ENCODE data around the gene MAPK12. TPM values are rescaled to one million over a fixed set of nuclear protein-coding genes. Genes with fewer than 3 reads are reported as not detected.

The MAPK12 gene
- total and polyA plus RNA-seq, 12 donors = 10.6 to 23.0 (median 16.1) TPM

- no peak overlapping the region for H3K27ac ChIP-seq
- DNase-seq (no peak), ATAC-seq (no peak)
- no peaks in the 10 kb centered on the region for H3K27me3 ChIP-seq
- peaks cover 0 to 31% (median 0%) of the 10 kb centered on the region in 9 donors for H3K36me3 ChIP-seq
- H3K4me1 ChIP-seq = peaks cover 23 to 61% (median 48%) of the 10 kb centered on the region in 9 donors
- 90 to 91% methylated on average over 29 of the region's 29 CpGs for whole genome bisulfite sequencing, 2 donors
- no peaks in the 10 kb centered on the region for H3K9me3 ChIP-seq
- TF ChIP-seq CTCF (IDR thresholded peaks at IDR 0.05) = no peak
- intact Hi-C loops (cut with DNase I) = loop anchor here in 5 of 10 donors (10.0 kb wide), 2 partner anchors 256 to 276 kb away; partner anchors contain the start of genes LMF2 (in 4 of the 5), NCAPH2 (in 4 of the 5) and SCO2 (in 1 of the 5)
- no peak overlapping the region for H3K4me3 ChIP-seq
These were observed 13.0 kb downstream of the MAPK12 start for GRCh38 chr22:50248196-50249081.

GRCh38 chr22:50247748-50248147, 13.7 kb downstream of the MAPK12 start:
- no peak overlapping the region for H3K4me3 ChIP-seq
- no peaks in the 10 kb centered on the region for H3K27me3 ChIP-seq
- H3K9me3 ChIP-seq = no peaks in the 10 kb centered on the region
- H3K4me1 ChIP-seq = peaks cover 30 to 68% (median 55%) of the 10 kb centered on the region in 9 donors
- DNase-seq (no peak), ATAC-seq (no peak)
- intact Hi-C loops (cut with DNase I) = loop anchor here in 5 of 10 donors (10.0 kb wide), 2 partner anchors 257 to 277 kb away; partner anchors contain the start of genes LMF2 (in 4 of the 5), NCAPH2 (in 4 of the 5) and SCO2 (in 1 of the 5)
- H3K36me3 ChIP-seq = peaks cover 0 to 31% (median 0%) of the 10 kb centered on the region in 9 donors
- 46 to 47% methylated on average over 16 of the region's 16 CpGs for WGBS, 2 donors
- TF ChIP-seq CTCF (IDR thresholded peaks at IDR 0.05) = no peak
- H3K27ac ChIP-seq = no peak overlapping the region

GRCh38 chr22:50246242-50247175, 15.0 kb downstream of the MAPK12 start:
- ATAC-seq (no peak), DNase-seq (no peak)
- H3K36me3 ChIP-seq = peaks cover 0 to 31% (median 0%) of the 10 kb centered on the region in 9 donors
- no peak for TF ChIP-seq CTCF (IDR thresholded peaks at IDR 0.05)
- 82 to 90% methylated on average over 20 of the region's 20 CpGs for WGBS, 2 donors
- peak overlapping the region in 3 of 10 donors; percentile 68 to 100 (median 77) for H3K4me3 ChIP-seq
- H3K27me3 ChIP-seq = no peaks in the 10 kb centered on the region
- no peak overlapping the region for H3K27ac ChIP-seq
- H3K4me1 ChIP-seq = peaks cover 42 to 72% (median 60%) of the 10 kb centered on the region in 9 donors
- intact Hi-C loops (cut with DNase I) = loop anchor here in 5 of 10 donors (10.0 kb wide), 2 partner anchors 258 to 278 kb away; partner anchors contain the start of genes LMF2 (in 4 of the 5), NCAPH2 (in 4 of the 5) and SCO2 (in 1 of the 5)
- no peaks in the 10 kb centered on the region for H3K9me3 ChIP-seq

Data from heart right ventricle (tissue), 16 donors.